Lung (tissue), 12 donors: ENCODE results near the gene FARP1. TPM values are rescaled to one million over a fixed set of nuclear protein-coding genes. Genes with fewer than 3 reads are reported as not detected.

Experiments used
- ATAC-seq: fragments of 200-7000 bp; cut with Tn5 transposase; one replicate; pipeline ENCODE4 v1.9.1; 2020; ENCODE audit warnings: moderate number of reproducible peaks; ENCODE audit not compliant: insufficient read depth, low FRiP score
- DNase-seq, 3 donors: peaks; one replicate each; pipeline ENCODE4 v3.0.0-alpha.2; 2013 to 2017
- H3K27ac ChIP-seq, 2 donors: one replicate each; pipeline ENCODE4 v1.5.1; 2013; ENCODE audit warnings: mild to moderate bottlenecking in 2 of 2, moderate library complexity in 2 of 2, control low read depth in 1 of 2, inconsistent platforms in 1 of 2, low read depth in 1 of 2, low read length in 1 of 2
- H3K27me3 ChIP-seq, 3 donors: one replicate each; pipeline ENCODE4 v1.5.1; 2013; ENCODE audit warnings: low read length in 2 of 3; ENCODE audit not compliant: control insufficient read depth in 3 of 3, insufficient read depth in 3 of 3
- H3K36me3 ChIP-seq, 4 donors: one replicate each; pipeline ENCODE4 v1.5.1; 2013; ENCODE audit warnings: low read length in 4 of 4, mild to moderate bottlenecking in 1 of 4, moderate library complexity in 1 of 4; ENCODE audit not compliant: control insufficient read depth in 4 of 4, insufficient read depth in 4 of 4
- H3K4me1 ChIP-seq, 5 donors: one replicate each; pipeline ENCODE4 v1.5.1; 2013; ENCODE audit warnings: low read length in 5 of 5, mild to moderate bottlenecking in 2 of 5, moderate library complexity in 1 of 5; ENCODE audit not compliant: control insufficient read depth in 5 of 5, insufficient read depth in 5 of 5
- H3K4me3 ChIP-seq: one replicate; pipeline ENCODE4 v1.5.1; 2013; ENCODE audit warnings: mild to moderate bottlenecking, control low read depth, moderate library complexity
- H3K9ac ChIP-seq, 2 donors: one replicate each; pipeline ENCODE4 v1.5.1; 2013; ENCODE audit warnings: low read length in 2 of 2, control low read depth in 1 of 2; ENCODE audit not compliant: insufficient read depth in 1 of 2
- H3K9me3 ChIP-seq, 4 donors: one replicate each; pipeline ENCODE4 v1.5.1; 2013; ENCODE audit warnings: low read length in 3 of 4, mild to moderate bottlenecking in 1 of 4, moderate library complexity in 1 of 4; ENCODE audit not compliant: control insufficient read depth in 4 of 4, insufficient read depth in 3 of 4
- CTCF ChIP-seq: IDR thresholded peaks from 2 replicates; pipeline ENCODE4 v1.5.1; 2012; ENCODE audit warnings: mild to moderate bottlenecking; ENCODE audit errors: control extremely low read depth, extremely low read depth
- WGBS, 2 donors: extraction: QIAGEN DNeasy Blood & Tissue Kit; methylation state at CpG; one replicate each; pipeline ENCODE4 v1.1.7; 2013; 5-methylcytosine and 5-hydroxymethylcytosine counted together
- polyA plus RNA-seq, 2 donors: library from polyadenylated mRNA; stranded (reverse); fragments of 200-250 nt; gene quantifications; one replicate each; pipeline ENCODE4 v1.2.1, GENCODE V29; 2013
- total RNA-seq, 2 donors: library from RNA; depleted of rRNA in 1 of 2; stranded (reverse); fragments of >200 nt in 1 of 2; gene quantifications; one replicate each; pipeline ENCODE4 v1.2.1, GENCODE V29; 2014 to 2021
- donor health status: control.
- donor health status: control.
- donor health status: Bipolar disorder and iron deficiency.
- donor health status: healthy.
- donor health status: DM: yes; HTN: yes; CAD: no.

The FARP1 gene
- total and polyA plus RNA-seq, 4 donors: 20.8 to 102 (median 54.4) TPM

DNA sequence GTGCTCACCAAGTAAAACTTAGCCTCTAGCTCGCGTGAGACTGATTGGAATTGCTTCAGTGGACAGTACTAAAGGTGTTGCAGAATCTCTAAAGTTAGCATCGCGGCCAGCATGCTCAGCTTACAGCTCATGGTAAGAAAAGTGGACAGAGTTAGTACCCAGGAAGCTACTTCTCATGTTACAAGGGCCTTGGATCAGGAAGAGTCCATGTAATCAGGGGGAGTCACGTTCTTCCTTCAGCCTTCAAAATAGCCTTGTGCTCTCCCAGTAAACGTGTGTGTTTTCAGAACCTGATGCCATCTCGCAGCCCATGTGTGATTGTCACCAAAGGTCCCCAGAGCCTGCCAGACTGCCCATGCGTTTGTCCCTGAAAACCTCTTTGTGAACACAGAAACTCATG lies 230.0 kb downstream of the FARP1 start:
- DNase-seq (peak in 1 of 3 donors; percentile 63), ATAC-seq (no peak)
- no peak overlapping the region for H3K9ac ChIP-seq
- no peak overlapping the region for H3K27ac ChIP-seq
- no peak for TF ChIP-seq CTCF
- H3K27me3 ChIP-seq: no peaks in the 10 kb centered on the region
- 86 to 87% methylated on average over 8 of the region's 8 CpGs for WGBS, 2 donors
- H3K4me3 ChIP-seq: no peak overlapping the region
- H3K36me3 ChIP-seq: peaks cover 0 to 25% (median 5%) of the 10 kb centered on the region in 4 donors
- H3K9me3 ChIP-seq: peaks cover 0 to 9% (median 1%) of the 10 kb centered on the region in 4 donors
- peaks cover 2 to 21% (median 7%) of the 10 kb centered on the region in 5 donors for H3K4me1 ChIP-seq

- no peak for TF ChIP-seq CTCF
- Histone ChIP-seq H3K27ac (no peak overlapping the region), H3K36me3 (peaks cover 0 to 19% (median 2%) of the 10 kb centered on the region in 4 donors), H3K27me3 (no peaks in the 10 kb centered on the region), H3K4me1 (peaks cover 0 to 18% (median 7%) of the 10 kb centered on the region in 5 donors), H3K9ac (no peak overlapping the region), H3K9me3 (peaks cover 0 to 9% (median 1%) of the 10 kb centered on the region in 4 donors), H3K4me3 (no peak overlapping the region)
- WGBS, 2 donors: 90 to 91% methylated on average over 1 of the region's 1 CpG
- no peak for ATAC-seq
- DNase-seq: no peak
Observed at GRCh38 chr13:98374750-98375149, 231.9 kb downstream of the FARP1 start.

DNA sequence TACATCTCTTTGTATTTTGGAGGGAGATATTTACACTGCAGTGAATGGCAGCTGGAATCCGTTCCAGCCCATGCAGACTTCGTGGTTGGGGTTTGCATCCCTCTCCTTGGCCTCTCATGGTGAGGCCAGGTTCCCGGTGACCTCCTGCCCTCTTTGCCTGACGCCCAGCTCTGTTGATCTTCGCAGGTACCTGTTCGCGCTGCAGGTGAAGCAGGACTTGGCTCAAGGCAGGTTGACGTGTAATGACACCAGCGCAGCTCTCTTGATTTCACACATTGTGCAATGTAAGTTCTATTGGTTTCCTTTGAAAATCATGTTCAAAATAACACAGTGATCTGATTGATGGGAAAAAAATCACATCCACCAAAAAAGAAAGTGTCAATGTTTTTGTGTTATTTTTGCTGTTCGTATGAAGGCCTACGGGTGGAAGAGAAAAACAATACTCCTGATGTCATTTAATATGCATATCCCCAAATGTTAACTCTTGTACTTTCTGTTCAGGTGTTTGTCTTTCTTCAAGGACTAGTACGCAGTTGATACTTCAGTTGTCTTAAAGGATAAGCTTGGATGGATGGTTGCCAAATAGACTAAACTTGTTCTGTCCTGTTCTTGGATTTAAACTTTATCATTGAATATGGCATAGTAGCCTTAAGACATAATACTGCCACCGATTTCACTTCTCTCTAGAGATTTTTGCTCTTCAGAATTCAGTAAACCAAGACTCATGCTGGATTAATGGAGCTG lies 234.9 kb downstream of the FARP1 start:
- Histone ChIP-seq H3K9me3 (peaks cover 0 to 9% (median 1%) of the 10 kb centered on the region in 4 donors), H3K27me3 (no peaks in the 10 kb centered on the region), H3K36me3 (peaks cover 0 to 21% (median 5%) of the 10 kb centered on the region in 4 donors), H3K4me3 (no peak overlapping the region), H3K9ac (no peak overlapping the region), H3K4me1 (peaks cover 0 to 2% (median 0%) of the 10 kb centered on the region in 5 donors), H3K27ac (no peak overlapping the region)
- TF ChIP-seq CTCF: no peak
- ATAC-seq (no peak), DNase-seq (no peak)
- 69 to 87% methylated on average over 13 of the region's 13 CpGs for WGBS, 2 donors

- no peak for TF ChIP-seq CTCF
- Histone ChIP-seq H3K4me3 (no peak overlapping the region), H3K27ac (no peak overlapping the region), H3K36me3 (peaks cover 3 to 25% (median 13%) of the 10 kb centered on the region in 4 donors), H3K9me3 (no peaks in the 10 kb centered on the region), H3K9ac (no peak overlapping the region), H3K27me3 (no peaks in the 10 kb centered on the region), H3K4me1 (peaks cover 0 to 6% (median 4%) of the 10 kb centered on the region in 5 donors)
- no peak for ATAC-seq
- no peak for DNase-seq
- 75 to 88% methylated on average over 5 of the region's 5 CpGs for WGBS, 2 donors
Observed at GRCh38 chr13:98384739-98385138, 241.8 kb downstream of the FARP1 start.
